Forelimb muscle (tissue), 1 donor: ENCODE results near the gene MAP3K2. TPM values are rescaled to one million over a fixed set of nuclear protein-coding genes. Genes with fewer than 3 reads are reported as not detected.
"Not testable (repeated sequence)": the region's sequence is repeated elsewhere in the genome, so short reads cannot be mapped to it uniquely, and the experiment has no call there.

Source experiments
- DNase-seq: peaks from one replicate; pipeline ENCODE4 v3.0.0-alpha.2; 2013; ENCODE audit warnings: low read depth
- polyA plus RNA-seq: library from polyadenylated mRNA; unstranded; fragments of 120-200 nt; gene quantifications from one replicate; pipeline ENCODE4 v1.2.1, GENCODE V29; 2013; ENCODE audit not compliant: insufficient read length

The MAP3K2 gene
- polyA plus RNA-seq, 1 donor: 17.8 TPM

- DNase-seq: no peak
Observed at GRCh38 chr2:127421116-127421800, 33.5 kb upstream of the MAP3K2 start.

DNA sequence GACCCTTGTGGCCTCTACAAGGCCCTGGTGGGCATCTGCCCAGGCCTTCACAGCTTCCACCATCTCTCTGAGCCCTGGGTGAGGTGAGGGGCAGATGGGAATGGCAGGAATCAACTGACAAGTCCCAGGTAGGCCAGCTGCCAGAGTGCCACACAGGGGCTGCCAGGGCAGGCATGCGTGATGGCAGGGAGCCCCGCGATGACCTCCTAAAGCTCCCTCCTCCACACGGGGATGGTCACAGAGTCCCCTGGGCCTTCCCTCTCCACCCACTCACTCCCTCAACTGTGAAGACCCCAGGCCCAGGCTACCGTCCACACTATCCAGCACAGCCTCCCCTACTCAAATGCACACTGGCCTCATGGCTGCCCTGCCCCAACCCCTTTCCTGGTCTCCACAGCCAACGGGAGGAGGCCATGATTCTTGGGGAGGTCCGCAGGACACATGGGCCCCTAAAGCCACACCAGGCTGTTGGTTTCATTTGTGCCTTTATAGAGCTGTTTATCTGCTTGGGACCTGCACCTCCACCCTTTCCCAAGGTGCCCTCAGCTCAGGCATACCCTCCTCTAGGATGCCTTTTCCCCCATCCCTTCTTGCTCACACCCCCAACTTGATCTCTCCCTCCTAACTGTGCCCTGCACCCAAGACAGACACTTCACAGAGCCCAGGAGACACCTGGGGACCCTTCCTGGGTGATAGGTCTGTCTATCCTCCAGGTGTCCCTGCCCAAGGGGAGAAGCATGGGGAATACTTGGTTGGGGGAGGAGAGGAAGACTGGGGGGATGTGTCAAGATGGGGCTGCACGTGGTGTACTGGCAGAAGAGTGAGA lies 32.5 kb upstream of the MAP3K2 start:
- DNase-seq: no peak

GRCh38 chr2:127419448-127420038 lies 31.8 kb upstream of the MAP3K2 start:
- DNase-seq: no peak

DNA sequence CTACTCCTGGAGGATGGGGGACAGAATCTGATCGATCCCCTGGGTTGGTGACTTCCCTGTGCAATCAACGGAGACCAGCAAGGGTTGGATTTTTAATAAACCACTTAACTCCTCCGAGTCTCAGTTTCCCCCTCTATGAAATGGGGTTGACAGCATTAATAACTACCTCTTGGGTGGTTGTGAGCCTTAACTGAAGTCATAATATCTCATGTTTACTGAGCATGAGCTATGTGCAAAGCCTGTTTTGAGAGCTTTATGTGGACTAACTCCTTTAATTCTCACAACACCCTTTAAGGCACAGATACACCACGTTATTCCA lies 31.3 kb upstream of the MAP3K2 start:
- no peak for DNase-seq

DNA sequence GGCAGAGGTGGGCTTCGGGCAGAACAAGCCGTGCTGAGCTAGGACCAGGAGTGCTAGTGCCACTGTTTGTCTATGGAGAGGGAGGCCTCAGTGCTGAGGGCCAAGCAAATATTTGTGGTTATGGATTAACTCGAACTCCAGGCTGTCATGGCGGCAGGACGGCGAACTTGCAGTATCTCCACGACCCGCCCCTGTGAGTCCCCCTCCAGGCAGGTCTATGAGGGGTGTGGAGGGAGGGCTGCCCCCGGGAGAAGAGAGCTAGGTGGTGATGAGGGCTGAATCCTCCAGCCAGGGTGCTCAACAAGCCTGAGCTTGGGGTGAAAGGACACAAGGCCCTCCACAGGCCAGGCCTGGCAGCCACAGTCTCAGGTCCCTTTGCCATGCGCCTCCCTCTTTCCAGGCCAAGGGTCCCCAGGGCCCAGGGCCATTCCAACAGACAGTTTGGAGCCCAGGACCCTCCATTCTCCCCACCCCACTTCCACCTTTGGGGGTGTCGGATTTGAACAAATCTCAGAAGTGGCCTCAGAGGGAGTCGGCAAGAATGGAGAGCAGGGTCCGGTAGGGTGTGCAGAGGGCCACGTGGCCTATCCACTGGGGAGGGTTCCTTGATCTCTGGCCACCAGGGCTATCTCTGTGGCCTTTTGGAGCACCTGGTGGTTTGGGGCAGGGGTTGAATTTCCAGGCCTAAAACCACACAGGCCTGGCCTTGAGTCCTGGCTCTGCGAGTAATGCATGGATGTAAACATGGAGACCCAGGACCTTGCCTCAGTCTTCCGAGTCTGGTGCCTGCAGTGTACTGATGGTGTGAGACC lies 30.7 kb upstream of the MAP3K2 start, which contains the start of gene PROC:
PROC (plus strand) TSS at position 128 of the 812 bp plus-strand sequence. CDS start 1,516 bp downstream, outside the sequence.
- no peak for DNase-seq

DNA sequence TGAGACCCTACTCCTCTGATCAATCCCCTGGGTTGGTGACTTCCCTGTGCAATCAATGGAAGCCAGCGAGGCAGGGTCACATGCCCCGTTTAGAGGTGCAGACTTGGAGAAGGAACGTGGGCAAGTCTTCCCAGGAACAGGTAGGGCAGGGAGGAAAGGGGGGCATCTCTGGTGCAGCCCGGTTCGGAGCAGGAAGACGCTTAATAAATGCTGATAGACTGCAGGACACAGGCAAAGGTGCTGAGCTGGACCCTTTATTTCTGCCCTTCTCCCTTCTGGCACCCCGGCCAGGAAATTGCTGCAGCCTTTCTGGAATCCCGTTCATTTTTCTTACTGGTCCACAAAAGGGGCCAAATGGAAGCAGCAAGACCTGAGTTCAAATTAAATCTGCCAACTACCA lies 29.6 kb upstream of the MAP3K2 start:
- no peak for DNase-seq

- DNase-seq: no peak
Observed at GRCh38 chr2:127416506-127417001, 28.8 kb upstream of the MAP3K2 start.

- no peak for DNase-seq
Observed at GRCh38 chr2:127415593-127416505, 28.1 kb upstream of the MAP3K2 start.

DNA sequence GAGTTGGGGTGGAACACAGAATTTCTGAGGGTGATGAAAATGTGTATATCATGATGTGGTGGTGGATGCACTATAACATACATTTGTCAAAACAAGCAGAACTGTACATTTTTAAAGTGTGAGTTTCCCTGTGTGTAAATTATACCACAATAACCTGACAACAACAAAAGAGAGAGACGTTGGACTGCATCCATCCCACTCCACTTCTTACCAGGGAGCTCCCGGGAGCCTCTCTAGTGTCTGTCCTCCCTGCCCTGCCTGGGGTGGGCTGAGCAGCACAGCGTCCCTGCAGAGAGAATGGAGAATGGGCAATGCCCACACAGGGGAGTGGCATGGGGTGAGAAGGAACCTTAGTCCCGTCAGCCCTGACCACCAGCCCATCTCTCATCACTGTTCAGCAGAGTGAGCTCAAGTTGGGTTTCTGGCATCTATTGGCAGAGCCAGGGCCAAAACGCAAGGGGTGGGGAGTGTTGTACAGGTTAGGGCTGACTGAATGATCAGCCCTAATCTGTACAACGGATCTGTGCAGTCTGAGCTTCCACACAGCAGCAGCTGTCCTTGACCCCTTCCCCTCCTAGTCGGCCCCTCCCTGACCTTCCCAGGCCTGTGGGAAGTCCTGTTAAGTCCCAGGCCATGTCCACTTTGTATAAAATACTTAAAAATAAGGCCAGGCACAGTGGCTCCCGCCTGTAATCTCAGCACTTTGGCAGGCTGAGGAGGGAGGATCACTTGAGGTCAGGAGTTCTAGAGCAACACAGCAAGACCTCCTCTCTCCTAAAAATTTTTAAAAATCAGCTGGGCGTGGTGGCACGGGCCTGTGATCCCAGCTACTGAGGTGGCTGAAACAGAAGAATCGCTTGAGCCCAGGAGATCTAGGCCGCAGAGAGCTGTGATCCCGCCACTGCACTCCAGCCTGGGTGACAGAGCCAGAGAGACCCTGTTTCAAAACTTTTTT lies 27.1 kb upstream of the MAP3K2 start:
- DNase-seq: no peak

DNA sequence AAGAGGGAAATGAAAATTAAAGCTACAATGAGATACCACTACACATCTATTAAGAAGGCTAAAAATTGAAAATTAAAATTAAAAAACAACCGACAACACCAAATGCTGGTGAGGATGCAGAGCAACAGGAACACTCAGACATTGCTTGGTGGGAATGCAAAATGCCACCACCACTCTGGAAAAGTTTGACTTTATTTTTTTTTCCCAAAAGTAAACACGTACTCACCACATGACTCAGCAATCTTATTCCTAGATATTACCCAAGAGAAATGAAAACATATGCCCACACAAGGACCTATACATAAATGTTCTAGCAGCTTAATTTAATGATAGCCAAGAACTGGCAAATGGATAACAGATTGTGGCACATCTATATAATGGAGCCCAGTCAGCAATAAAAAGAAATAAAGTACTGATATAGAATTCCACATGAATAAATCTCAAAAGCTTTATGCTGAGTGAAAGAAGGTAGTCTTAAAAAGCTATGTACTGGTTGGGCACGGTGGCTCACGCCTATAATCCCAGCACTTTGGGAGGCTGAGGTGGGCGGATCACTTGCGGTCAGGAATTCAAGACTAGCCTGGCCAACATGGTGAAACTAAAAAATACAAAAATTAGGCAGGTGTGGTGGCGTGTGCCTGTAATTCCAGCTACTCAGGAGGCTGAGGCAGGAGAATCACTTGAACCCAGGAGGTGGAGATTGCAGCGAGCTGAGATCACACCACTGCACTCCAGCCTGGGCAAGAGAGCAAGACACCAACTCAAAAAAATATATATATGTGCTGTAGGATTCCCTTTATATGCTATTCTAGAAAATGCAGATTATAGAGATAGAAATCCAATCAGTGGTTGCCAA lies 26.2 kb upstream of the MAP3K2 start:
- DNase-seq: no peak

- no peak for DNase-seq
Observed at GRCh38 chr2:127413200-127413599, 25.4 kb upstream of the MAP3K2 start.

DNA sequence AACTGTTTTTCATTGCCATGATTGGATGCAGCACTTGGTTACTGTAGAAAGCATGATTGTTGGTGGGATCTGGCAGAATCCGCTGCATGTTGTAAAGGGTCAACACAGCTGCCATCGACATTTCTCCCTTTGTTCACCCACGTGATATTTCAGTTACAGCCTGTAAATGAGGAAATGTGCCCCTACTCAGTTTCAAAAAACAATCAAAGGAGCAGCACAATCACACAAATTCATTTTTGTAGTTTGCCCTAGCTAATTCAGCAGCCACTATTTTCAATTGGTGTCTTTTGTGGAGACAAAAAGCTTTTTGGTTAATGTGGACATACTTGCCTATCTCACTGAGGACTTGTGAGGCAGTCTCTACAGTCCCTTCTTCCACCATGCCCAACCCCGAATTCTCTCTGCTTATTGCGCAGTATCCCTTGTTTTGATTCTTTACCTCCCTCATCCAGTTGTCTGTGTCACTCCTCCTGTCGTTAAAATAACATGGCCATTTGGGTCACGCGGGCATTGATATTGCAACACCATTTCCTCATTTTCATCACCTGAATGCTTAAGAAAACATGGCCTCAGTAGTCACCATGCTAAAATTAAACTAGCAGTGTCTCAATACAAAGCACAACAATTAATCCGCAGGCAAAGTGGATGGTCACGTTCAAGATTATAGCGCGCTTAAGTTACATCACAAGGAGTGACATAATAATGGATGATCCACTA lies 24.0 kb upstream of the MAP3K2 start:
- no peak for DNase-seq

- no peak for DNase-seq
Observed at GRCh38 chr2:127410871-127411652, 23.3 kb upstream of the MAP3K2 start.

DNA sequence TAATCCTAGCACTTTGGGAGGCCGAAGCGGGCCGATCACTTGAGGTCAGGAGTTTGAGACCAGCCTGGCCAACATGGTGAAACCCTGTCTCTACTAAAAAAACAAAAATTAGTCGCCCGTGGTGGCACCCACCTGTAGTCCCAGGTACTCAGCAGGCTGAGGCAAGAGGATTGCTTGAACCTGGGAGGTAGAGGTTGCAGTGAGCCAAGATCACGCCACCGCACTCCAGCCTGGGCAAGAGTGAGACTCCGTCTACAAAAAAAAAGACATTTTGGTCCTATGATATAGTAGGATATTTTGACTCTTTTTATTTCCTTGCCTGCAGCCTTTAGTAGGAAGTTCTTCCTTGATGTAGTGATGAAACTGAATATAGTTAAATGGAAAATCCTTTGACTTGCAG lies 21.9 kb upstream of the MAP3K2 start:
- DNase-seq: not testable (repeated sequence)

GRCh38 chr2:127408807-127409099 lies 21.0 kb upstream of the MAP3K2 start:
- DNase-seq: no peak

- peak; percentile 50 for DNase-seq
Observed at GRCh38 chr2:127408004-127408806, 20.4 kb upstream of the MAP3K2 start.

DNA sequence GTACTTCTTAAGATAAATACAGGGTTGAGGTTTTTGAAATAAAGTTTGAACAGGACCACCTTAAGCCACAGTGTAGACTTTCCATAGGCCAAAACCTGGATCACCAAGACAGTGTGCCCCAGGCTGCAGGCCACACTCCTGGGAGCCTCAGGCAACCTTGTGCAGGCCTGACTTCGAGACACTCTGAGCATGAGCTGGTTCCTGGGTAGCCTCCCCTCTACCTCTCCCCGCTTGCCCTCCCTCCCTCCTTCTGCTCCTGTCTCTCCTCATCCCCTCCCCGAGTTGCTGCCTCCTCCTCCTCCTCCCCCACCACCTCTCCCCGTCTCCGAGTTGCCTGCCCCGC lies 19.9 kb upstream of the MAP3K2 start:
- DNase-seq: no peak
